Endothelial cell of umbilical vein (primary cell): ENCODE measurements around the gene SNPH. TPM values are rescaled to one million over a fixed set of nuclear protein-coding genes. Genes with fewer than 3 reads are reported as not detected.

Source experiments
- BruUV-seq: library from RNA; stranded (reverse); fragments of 400-500 nt; replicated peaks from 2 replicates; lab custom pipeline; 2021; lab: Mats Ljungman, UMichigan
- CTCF ChIA-PET: fragments of 300-600, 350-600 bp; sonication (Branson Sonifier 250); formaldehyde crosslinking; loops from one replicate; lab custom pipeline; 2021; ENCODE audit warnings: antibody characterized with exemption, inconsistent platforms; lab: Charles Lee
- POLR2A ChIA-PET: fragments of 300-600, 350-600 bp; sonication (Branson Sonifier 250); formaldehyde crosslinking; loops from one replicate; lab custom pipeline; 2021; ENCODE audit warnings: antibody characterized with exemption, inconsistent platforms; lab: Charles Lee
- DNase-seq: peaks from one replicate; pipeline ENCODE4 v3.0.0-alpha.2; 2011; ENCODE audit warnings: low read depth, low spot score
- FAIRE-seq: peaks from 2 replicates; lab custom pipeline; 2011; peaks lifted over from hg19 to GRCh38; lab: Jason Lieb, UNC
- H2AFZ ChIP-seq: 2 replicates; pipeline ENCODE4 v1.6.0; 2012; ENCODE audit warnings: low read depth, low read length, control low read depth, inconsistent platforms
- H3K27ac ChIP-seq: 2 replicates; pipeline ENCODE4 v1.5.1; 2011; ENCODE audit warnings: low read depth, mild to moderate bottlenecking, control low read depth, low read length, moderate library complexity; ENCODE audit not compliant: insufficient read depth
- H3K27me3 ChIP-seq, 2 experiments: 2 replicates each; pipeline versions ENCODE4 v1.6.0 to v1.6.1; 2011; ENCODE audit warnings: low read length in 2 of 2, mixed read lengths in 1 of 2; ENCODE audit not compliant: control insufficient read depth in 2 of 2, insufficient read depth in 2 of 2
- H3K36me3 ChIP-seq, 2 experiments: 2 replicates in 1 of 2; 3 replicates in 1 of 2; pipeline ENCODE4 v1.5.1; 2011; ENCODE audit warnings: low read length in 2 of 2, mild to moderate bottlenecking in 1 of 2, moderate library complexity in 1 of 2; ENCODE audit not compliant: control insufficient read depth in 2 of 2, insufficient read depth in 2 of 2; ENCODE audit errors: extremely low read depth in 1 of 2
- H3K4me1 ChIP-seq: 3 replicates; pipeline ENCODE4 v1.5.1; 2011; ENCODE audit warnings: mild to moderate bottlenecking, low read length; ENCODE audit not compliant: control insufficient read depth, insufficient read depth; ENCODE audit errors: extremely low read depth
- H3K4me2 ChIP-seq: 2 replicates; pipeline ENCODE4 v1.6.1; 2011; ENCODE audit warnings: low read length, control low read depth, mixed read lengths; ENCODE audit not compliant: insufficient read depth
- H3K4me3 ChIP-seq, 3 experiments: fragments of 200-600 bp in 1 of 3; sonication (generic), shearing (Covaris generic) in 1 of 3; replicated peaks in 1 of 3; 2 replicates each; pipeline ENCODE4 v1.5.1; 2011 to 2016; ENCODE audit warnings: control low read depth in 3 of 3, low read length in 3 of 3, mild to moderate bottlenecking in 2 of 3, inconsistent platforms in 1 of 3, low read depth in 1 of 3, moderate library complexity in 1 of 3; ENCODE audit not compliant: insufficient read depth in 1 of 3
- H3K79me2 ChIP-seq: 2 replicates; pipeline ENCODE4 v1.6.0; 2012; ENCODE audit warnings: low read length, inconsistent platforms; ENCODE audit not compliant: control insufficient read depth, insufficient read depth
- H3K9ac ChIP-seq: replicated peaks from 2 replicates; pipeline ENCODE3; 2011; ENCODE audit warnings: low read length, control low read depth; ENCODE audit not compliant: insufficient read depth; ENCODE audit errors: extremely low read depth
- H3K9me1 ChIP-seq: replicated peaks from 3 replicates; pipeline ENCODE4 v1.6.0; 2011; ENCODE audit warnings: mild to moderate bottlenecking, low read length; ENCODE audit not compliant: control insufficient read depth, insufficient read depth; ENCODE audit errors: extremely low read depth
- H3K9me3 ChIP-seq: replicated peaks from 2 replicates; pipeline ENCODE4 v1.5.1; 2012; ENCODE audit warnings: low read length, inconsistent platforms; ENCODE audit not compliant: control insufficient read depth, insufficient read depth
- H4K20me1 ChIP-seq: replicated peaks from 2 replicates; pipeline ENCODE3; 2011; ENCODE audit warnings: mild to moderate bottlenecking, low read length; ENCODE audit not compliant: control insufficient read depth, insufficient read depth; ENCODE audit errors: extremely low read depth
- CTCF ChIP-seq, 2 donors: IDR thresholded peaks; 1 replicate in 1 of 2; 2 replicates in 1 of 2; pipeline ENCODE4 v1.5.1; 2011; ENCODE audit warnings: low read length in 2 of 2, mild to moderate bottlenecking in 2 of 2, moderate library complexity in 2 of 2, control low read depth in 1 of 2, inconsistent platforms in 1 of 2, low read depth in 1 of 2; ENCODE audit not compliant: insufficient read depth in 1 of 2; ENCODE audit errors: extremely low read depth in 1 of 2
- FOS ChIP-seq: IDR thresholded peaks from 2 replicates; pipeline ENCODE4 v1.6.1; 2011; ENCODE audit warnings: mild to moderate bottlenecking, low read length, moderate library complexity, borderline replicate concordance; ENCODE audit not compliant: insufficient read depth
- GATA2 ChIP-seq: IDR thresholded peaks from 2 replicates; pipeline ENCODE4 v1.7.0; 2011; ENCODE audit warnings: low read depth, mild to moderate bottlenecking, moderate library complexity, mixed read lengths, low read length; ENCODE audit not compliant: insufficient read length, insufficient read depth
- JUN ChIP-seq: IDR thresholded peaks from 2 replicates; pipeline ENCODE4 v1.6.1; 2011; ENCODE audit warnings: borderline replicate concordance, low read depth; ENCODE audit not compliant: insufficient read length, insufficient read depth
- MYC ChIP-seq: IDR thresholded peaks from one replicate; pipeline ENCODE4 v1.6.1; 2011; ENCODE audit warnings: mild to moderate bottlenecking, low read depth, low read length
- POLR2A ChIP-seq: IDR thresholded peaks from 2 replicates; pipeline ENCODE4 v1.6.1; 2012; ENCODE audit warnings: low read depth, mild to moderate bottlenecking, control low read depth, low read length
- dilution Hi-C: fragments of 300-500 bp; cut with MboI; formaldehyde crosslinking; loops from one replicate; pipeline ENCODE4 v1.15.0; 2019; ENCODE audit warnings: low sequenced_read_pairs; ENCODE audit not compliant: extremely low pct_ligation_motif_present
- intact Hi-C: fragments of 100-400 bp; cut with micrococcal nuclease; formaldehyde crosslinking; loops from one replicate; pipeline ENCODE4 v1.10.0; 2022
- polyA plus RNA-seq, 4 experiments: library from polyadenylated mRNA; depleted of rRNA in 3 of 4; stranded (reverse) in 3 of 4; unstranded in 1 of 4; fragments of >200 nt; gene quantifications; 2 replicates each; pipeline versions ENCODE4 v1.2.1 to v1.2.3, GENCODE V29; 2011 to 2012; ENCODE audit warnings: missing spikeins in 1 of 4
- total RNA-seq: library from RNA; stranded (reverse); gene quantifications from 2 replicates; pipeline ENCODE4 v1.2.3, GENCODE V29; 2021

The SNPH gene
- total and polyA plus RNA-seq, 2 donors (not counting 3 experiments of a cell fraction or from before 2014, with no cell fraction given), result 2.3 to 5.5 TPM

- FAIRE-seq (no peak), DNase-seq (no peak)
- Histone ChIP-seq H3K9ac (no peak overlapping the region), H3K27me3 (no peaks in the 10 kb centered on the region), H3K4me1 (no peaks in the 10 kb centered on the region), H3K27ac (no peak overlapping the region), H3K9me3 (no peaks in the 10 kb centered on the region), H2AFZ (no peak overlapping the region), H3K79me2 (no peaks in the 10 kb centered on the region), H3K9me1 (no peaks in the 10 kb centered on the region), H4K20me1 (no peaks in the 10 kb centered on the region), H3K4me2 (no peak overlapping the region), H3K4me3 (no peak overlapping the region), H3K36me3 (no peaks in the 10 kb centered on the region)
- BruUV-seq, result no TSS peak
- dilution Hi-C loops, result no loop called here
- CTCF ChIA-PET, result interaction anchor here (0.6 to 1.2 kb wide), 3 partner anchors 7 to 17 kb away, joined by 3 to 4 read pairs (median 3); no protein-coding TSS in a partner anchor
- TF ChIP-seq FOS (no peak), POLR2A (no peak), MYC (no peak), GATA2 (no peak), CTCF (IDR thresholded peaks at IDR 0.05; ENCODE audit: extremely low read depth in 1 of 2, insufficient read depth in 1 of 2, low read depth in 1 of 2, low read length in 2 of 2) (no peak), JUN (no peak)
- intact Hi-C loops, result no loop called here
- POLR2A ChIA-PET, result no interaction called here
Observed at GRCh38 chr20:1283522-1284510, 17.7 kb downstream of the SNPH start.
